Spinal cord (tissue), 10 donors: ENCODE data around the gene LHFPL6. TPM values are rescaled to one million over a fixed set of nuclear protein-coding genes. Genes with fewer than 3 reads are reported as not detected.
A peak's percentile ranks its signal among the peaks of the same experiment; 100 is the strongest.

ENCODE experiments used
- DNase-seq, 6 donors: peaks; one replicate each; pipeline versions ENCODE4 v3.0.0 to v3.0.0-alpha.2; 2013 to 2015; ENCODE audit warnings: low spot score in 6 of 6, low read depth in 4 of 6
- H3K27ac ChIP-seq: one replicate; pipeline ENCODE4 v1.5.1; 2013; ENCODE audit warnings: low read depth, low read length, control low read depth
- H3K27me3 ChIP-seq: one replicate; pipeline ENCODE4 v1.6.1; 2013; ENCODE audit warnings: low read length; ENCODE audit not compliant: control insufficient read depth, insufficient read depth
- H3K36me3 ChIP-seq: one replicate; pipeline ENCODE4 v1.6.1; 2013; ENCODE audit warnings: low read length; ENCODE audit not compliant: control insufficient read depth, insufficient read depth
- H3K4me1 ChIP-seq: one replicate; pipeline ENCODE4 v1.6.1; 2013; ENCODE audit warnings: low read length; ENCODE audit not compliant: control insufficient read depth, insufficient read depth
- H3K4me3 ChIP-seq: one replicate; pipeline ENCODE4 v1.5.1; 2013; ENCODE audit warnings: low read depth, low read length, control low read depth
- H3K9me3 ChIP-seq: one replicate; pipeline ENCODE4 v1.6.1; 2013; ENCODE audit warnings: low read length; ENCODE audit not compliant: control insufficient read depth, insufficient read depth
- WGBS: methylation state at CpG from one replicate; pipeline ENCODE4 v1.1.5; 2013; ENCODE audit warnings: missing lambda C conversion rate; ENCODE audit not compliant: insufficient coverage; 5-methylcytosine and 5-hydroxymethylcytosine counted together
- polyA plus RNA-seq, 2 donors: library from polyadenylated mRNA; unstranded; fragments of 120-200 nt; gene quantifications; one replicate each; pipeline ENCODE4 v1.2.1, GENCODE V29; 2013; ENCODE audit not compliant: insufficient read length in 2 of 2
- total RNA-seq, 2 donors: library from RNA; depleted of rRNA in 1 of 2; stranded (reverse); fragments of 120-200 nt in 1 of 2; fragments of >200 nt in 1 of 2; gene quantifications; one replicate each; pipeline versions ENCODE4 v1.2.3 to v1.2.4, GENCODE V29; 2013 to 2014
- donor health status: healthy.

LHFPL6 gene
- total and polyA plus RNA-seq, 4 donors, result 49.6 to 190 (median 66.4) TPM

DNA sequence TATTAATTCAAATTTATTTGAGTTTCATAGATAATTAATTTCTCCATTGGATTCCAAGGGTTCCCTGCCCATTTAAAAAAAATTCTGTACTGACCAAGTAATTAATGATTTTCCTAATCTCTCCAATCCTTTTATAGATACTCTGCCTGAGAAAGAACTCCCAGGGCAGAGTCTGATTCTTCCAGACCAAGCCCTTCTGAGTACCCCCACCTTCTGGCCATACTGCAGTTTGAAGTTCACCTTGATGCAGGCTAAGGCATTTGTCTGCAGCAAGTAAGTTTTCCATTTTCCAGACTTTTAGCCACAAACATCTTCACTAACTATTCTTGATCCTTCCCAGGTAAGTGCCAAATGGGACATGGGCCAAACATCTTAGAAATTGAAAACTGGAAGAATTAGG lies 195.9 kb downstream of the LHFPL6 start:
- no peaks in the 10 kb centered on the region for H3K4me1 ChIP-seq
- H3K27me3 ChIP-seq, result no peaks in the 10 kb centered on the region
- no peak for DNase-seq
- no peaks in the 10 kb centered on the region for H3K36me3 ChIP-seq
- H3K4me3 ChIP-seq, result no peak overlapping the region
- no peaks in the 10 kb centered on the region for H3K9me3 ChIP-seq
- no peak overlapping the region for H3K27ac ChIP-seq

DNA sequence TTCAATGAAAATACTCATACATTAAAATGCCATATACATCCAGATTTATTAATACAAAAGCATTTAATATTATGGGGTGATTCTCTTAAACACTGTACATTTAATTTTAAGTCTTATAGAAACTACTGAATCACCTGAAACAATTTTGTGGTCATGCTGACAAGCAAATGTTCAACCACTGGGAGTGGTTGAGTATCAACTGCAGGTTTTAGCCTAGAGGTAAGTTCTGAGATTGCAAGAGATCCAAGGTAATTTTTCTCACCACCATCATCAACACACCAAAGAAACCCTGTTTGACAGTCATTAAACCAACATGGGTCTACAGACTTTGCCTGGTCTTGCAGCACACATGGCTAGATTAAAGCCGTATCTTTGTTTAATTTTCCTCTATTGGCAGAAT lies 196.3 kb downstream of the LHFPL6 start:
- Histone ChIP-seq H3K4me3 (no peak overlapping the region), H3K36me3 (no peaks in the 10 kb centered on the region), H3K27ac (no peak overlapping the region), H3K9me3 (no peaks in the 10 kb centered on the region), H3K27me3 (no peaks in the 10 kb centered on the region), H3K4me1 (no peaks in the 10 kb centered on the region)
- no peak for DNase-seq
- no CpG with 5 or more reads among the region's 1 CpG for WGBS

DNA sequence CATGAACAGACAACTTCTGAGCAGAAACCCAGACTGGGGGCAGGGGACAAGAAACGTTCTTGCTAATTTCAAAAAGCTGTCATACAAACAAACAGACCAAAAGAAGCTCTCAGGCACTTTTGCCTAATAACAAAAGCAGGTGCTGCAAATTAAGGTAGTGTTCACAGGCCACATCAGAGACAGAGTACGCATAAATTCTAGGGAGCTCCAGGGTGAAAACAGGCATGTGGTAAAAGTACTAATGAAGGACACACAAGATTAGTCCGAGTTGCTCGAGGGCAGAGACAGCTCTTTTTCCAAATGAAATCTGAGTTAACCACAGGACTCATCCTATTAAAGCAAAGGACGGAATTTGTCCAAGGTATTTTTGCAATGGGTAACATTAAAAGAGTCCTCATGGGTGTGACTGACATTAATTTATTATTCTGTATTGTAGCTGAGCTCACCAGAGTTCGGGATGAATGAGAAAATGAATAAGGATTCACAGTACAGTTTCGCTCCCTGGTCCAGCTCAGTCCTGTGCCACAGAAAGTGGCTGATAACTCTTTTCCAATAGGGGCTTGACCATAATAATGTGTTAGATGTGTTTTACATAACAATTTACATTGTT lies 197.3 kb downstream of the LHFPL6 start:
- no peak overlapping the region for H3K27ac ChIP-seq
- DNase-seq, result peak in 1 of 6 donors; percentile 60

DNA sequence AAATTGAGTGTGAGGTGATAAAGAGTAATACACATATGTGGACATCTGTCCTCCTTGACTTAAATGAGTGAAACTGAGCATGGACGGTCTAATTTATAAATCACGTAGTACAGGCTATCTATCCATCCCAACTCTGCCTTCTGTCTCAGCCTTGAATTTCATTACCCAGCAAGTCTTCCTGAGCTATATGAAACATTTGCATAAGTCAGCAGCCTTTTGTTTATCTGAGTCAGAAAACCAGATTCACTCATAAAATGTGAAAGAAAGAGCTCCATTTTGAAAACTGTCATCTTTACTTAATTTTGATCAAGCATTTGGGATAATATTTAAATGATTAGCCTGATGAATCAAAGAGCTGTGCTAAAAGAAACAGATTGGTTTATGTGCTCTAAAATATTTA lies 197.9 kb downstream of the LHFPL6 start:
- no peak for DNase-seq
- H3K27ac ChIP-seq, result no peak overlapping the region
- H3K4me3 ChIP-seq, result no peak overlapping the region
- H3K27me3 ChIP-seq, result no peaks in the 10 kb centered on the region
- H3K36me3 ChIP-seq, result no peaks in the 10 kb centered on the region
- H3K4me1 ChIP-seq, result no peaks in the 10 kb centered on the region
- no peaks in the 10 kb centered on the region for H3K9me3 ChIP-seq
- WGBS, result no CpG with 5 or more reads among the region's 2 CpGs

More for the DNA sequence above, 197.3 kb downstream of the LHFPL6 start:
- no peaks in the 10 kb centered on the region for H3K36me3 ChIP-seq
- H3K4me1 ChIP-seq, result no peaks in the 10 kb centered on the region
- no peak overlapping the region for H3K4me3 ChIP-seq
- 24% methylated on average over 3 of the region's 7 CpGs for WGBS
- H3K27me3 ChIP-seq, result no peaks in the 10 kb centered on the region
- H3K9me3 ChIP-seq, result no peaks in the 10 kb centered on the region

- H3K27ac ChIP-seq, result no peak overlapping the region
- DNase-seq, result peak in 1 of 6 donors; percentile 38
- H3K27me3 ChIP-seq, result no peaks in the 10 kb centered on the region
- H3K4me1 ChIP-seq, result no peaks in the 10 kb centered on the region
- H3K9me3 ChIP-seq, result no peaks in the 10 kb centered on the region
- H3K36me3 ChIP-seq, result no peaks in the 10 kb centered on the region
- H3K4me3 ChIP-seq, result no peak overlapping the region
These were observed 199.9 kb downstream of the LHFPL6 start for GRCh38 chr13:39403106-39403505.

DNA sequence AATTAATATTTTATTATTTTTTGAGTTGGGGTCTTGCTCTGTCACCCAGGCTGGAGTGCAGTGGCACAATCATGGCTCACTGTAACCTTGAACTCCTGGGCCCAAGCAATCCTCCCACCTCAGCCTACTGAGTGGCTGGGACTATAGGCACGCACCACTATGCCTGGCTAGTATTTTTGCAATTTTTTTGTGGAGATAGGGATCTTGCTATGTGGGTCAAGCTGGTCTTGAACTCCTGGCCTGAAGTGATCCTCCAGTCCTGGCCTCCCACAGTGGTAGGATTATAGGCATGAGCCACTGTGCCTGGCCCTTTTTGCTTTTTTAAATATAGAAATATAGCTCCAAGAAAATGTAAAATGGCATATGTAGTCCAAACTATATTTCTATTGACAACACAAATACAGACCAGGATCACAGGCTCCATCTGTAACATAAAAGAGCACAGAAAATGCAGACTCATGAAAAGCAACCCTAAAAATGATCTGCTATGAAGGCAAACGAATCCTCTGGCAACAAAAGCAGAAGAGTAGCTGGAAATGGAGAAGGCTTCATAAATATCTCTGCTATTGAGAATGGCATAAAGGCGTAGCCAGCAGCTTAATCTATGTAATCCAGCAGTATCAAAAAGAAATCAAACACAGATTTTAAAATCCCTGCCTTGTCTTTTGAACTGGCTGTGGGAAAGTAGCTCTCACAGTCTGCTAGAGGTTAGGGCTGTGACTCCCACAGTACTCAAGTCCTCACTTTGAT lies 200.6 kb downstream of the LHFPL6 start:
- 67% methylated on average over 1 of the region's 3 CpGs for WGBS
- DNase-seq, result no peak
- Histone ChIP-seq H3K36me3 (no peaks in the 10 kb centered on the region), H3K9me3 (no peaks in the 10 kb centered on the region), H3K4me1 (no peaks in the 10 kb centered on the region), H3K4me3 (no peak overlapping the region), H3K27ac (no peak overlapping the region), H3K27me3 (peaks cover 2% of the 10 kb centered on the region)

DNA sequence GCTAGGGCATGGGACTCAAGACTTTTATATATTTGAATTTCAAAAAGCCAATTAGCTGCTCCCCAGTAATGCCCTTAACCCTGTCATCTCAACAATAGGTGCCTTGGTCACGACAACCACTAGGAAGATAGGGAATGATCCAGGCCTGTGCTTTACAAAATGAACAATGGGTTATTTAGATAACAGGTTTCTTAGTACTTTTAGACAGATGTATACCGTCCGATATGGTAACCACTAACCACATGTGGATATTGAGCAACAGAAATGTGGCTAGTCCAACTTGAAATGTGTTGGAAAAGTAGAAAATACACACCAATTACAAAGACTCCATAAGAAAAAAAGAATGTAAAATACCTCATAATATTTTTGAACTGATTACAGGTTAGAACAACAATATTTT lies 201.2 kb downstream of the LHFPL6 start:
- no peak overlapping the region for H3K27ac ChIP-seq

GRCh38 chr13:39401046-39401705 lies 201.8 kb downstream of the LHFPL6 start:
- H3K27me3 ChIP-seq, result peaks cover 2% of the 10 kb centered on the region
- H3K27ac ChIP-seq, result no peak overlapping the region
- no peaks in the 10 kb centered on the region for H3K36me3 ChIP-seq
- H3K9me3 ChIP-seq, result no peaks in the 10 kb centered on the region
- no CpG with 5 or more reads among the region's 4 CpGs for WGBS
- no peaks in the 10 kb centered on the region for H3K4me1 ChIP-seq
- DNase-seq, result peak in 1 of 6 donors; percentile 56
- H3K4me3 ChIP-seq, result no peak overlapping the region

More for the DNA sequence above, 201.2 kb downstream of the LHFPL6 start:
- WGBS, result no CpG with 5 or more reads among the region's 3 CpGs
- H3K4me1 ChIP-seq, result no peaks in the 10 kb centered on the region
- H3K27me3 ChIP-seq, result peaks cover 2% of the 10 kb centered on the region
- no peaks in the 10 kb centered on the region for H3K36me3 ChIP-seq
- DNase-seq, result no peak
- H3K9me3 ChIP-seq, result no peaks in the 10 kb centered on the region
- H3K4me3 ChIP-seq, result no peak overlapping the region

DNA sequence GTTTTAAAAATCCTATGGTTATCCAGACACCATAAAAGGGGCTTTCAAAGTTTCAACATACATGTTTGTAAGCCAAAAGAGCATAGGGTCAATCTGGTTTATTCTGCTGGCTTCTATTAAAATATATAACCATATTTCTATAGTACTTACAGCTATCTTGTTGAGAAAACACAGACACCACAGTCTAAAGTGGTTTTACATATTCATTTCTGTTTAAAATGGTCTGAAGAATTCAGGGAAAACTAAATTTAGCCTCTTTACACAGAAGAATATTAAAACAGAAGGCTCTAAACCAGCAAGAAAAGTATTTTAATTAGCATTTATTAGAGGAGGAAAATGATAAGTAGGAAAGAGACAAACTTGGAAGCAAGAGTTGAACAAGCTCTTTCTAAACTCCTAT lies 203.9 kb downstream of the LHFPL6 start:
- no peaks in the 10 kb centered on the region for H3K9me3 ChIP-seq
- H3K27me3 ChIP-seq, result peaks cover 2% of the 10 kb centered on the region
- H3K4me3 ChIP-seq, result no peak overlapping the region
- peaks cover 9% of the 10 kb centered on the region for H3K4me1 ChIP-seq
- no peaks in the 10 kb centered on the region for H3K36me3 ChIP-seq
- no peak for DNase-seq
- H3K27ac ChIP-seq, result no peak overlapping the region

- Histone ChIP-seq H3K9me3 (no peaks in the 10 kb centered on the region), H3K4me3 (no peak overlapping the region), H3K4me1 (peaks cover 9% of the 10 kb centered on the region), H3K27me3 (peaks cover 2% of the 10 kb centered on the region), H3K27ac (no peak overlapping the region), H3K36me3 (no peaks in the 10 kb centered on the region)
- DNase-seq, result no peak
- no CpG with 5 or more reads among the region's 3 CpGs for WGBS
These were observed 205.1 kb downstream of the LHFPL6 start for GRCh38 chr13:39397896-39398265.
